NCI-H774 (cell line): ENCODE results near the gene UQCRQ.

Experiments used
- DNase-seq: peaks from one replicate; lab custom pipeline; 2025; lab: John Stamatoyannopoulos, UW

The UQCRQ gene

DNA sequence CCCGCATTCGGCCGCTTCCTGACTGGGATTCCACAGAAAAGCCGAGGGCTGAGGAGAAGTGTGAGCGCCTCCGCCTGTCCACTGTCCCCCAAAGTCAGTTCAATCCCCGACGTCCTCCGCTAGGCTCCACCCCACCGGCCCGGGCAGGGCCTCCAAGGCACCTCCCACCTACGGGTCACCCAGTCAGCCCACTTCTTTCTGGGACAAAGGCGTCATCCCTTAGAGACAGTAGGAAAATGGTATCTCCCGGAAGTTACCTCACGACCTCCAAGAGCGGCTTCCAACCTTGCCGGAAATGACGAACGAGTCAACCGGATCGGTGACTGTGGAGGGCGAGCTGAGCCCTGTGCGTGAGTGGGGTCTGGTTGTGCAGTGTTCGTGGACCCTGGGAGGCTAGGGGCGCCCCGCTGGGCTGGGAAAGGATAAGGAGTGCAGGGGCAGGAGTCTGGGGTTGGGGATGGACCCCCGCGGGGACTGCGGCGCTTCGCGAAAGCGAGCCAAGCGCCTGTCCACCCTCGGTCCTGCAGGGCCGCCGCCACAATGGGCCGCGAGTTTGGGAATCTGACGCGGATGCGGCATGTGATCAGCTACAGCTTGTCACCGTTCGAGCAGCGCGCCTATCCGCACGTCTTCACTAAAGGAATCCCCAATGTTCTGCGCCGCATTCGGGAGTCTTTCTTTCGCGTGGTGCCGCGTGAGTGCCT is at the start of gene UQCRQ, which contains the start of gene GDF9:
Gene UQCRQ, plus strand, starts transcription at position 301 of the 704 bp plus-strand sequence. Its CDS starts 240 bp downstream, at position 541.
Gene GDF9, minus strand, starts transcription at position 128 of the 704 bp plus-strand sequence. CDS start 1,936 bp downstream, outside the sequence.
- DNase-seq = peak; percentile 99

DNA sequence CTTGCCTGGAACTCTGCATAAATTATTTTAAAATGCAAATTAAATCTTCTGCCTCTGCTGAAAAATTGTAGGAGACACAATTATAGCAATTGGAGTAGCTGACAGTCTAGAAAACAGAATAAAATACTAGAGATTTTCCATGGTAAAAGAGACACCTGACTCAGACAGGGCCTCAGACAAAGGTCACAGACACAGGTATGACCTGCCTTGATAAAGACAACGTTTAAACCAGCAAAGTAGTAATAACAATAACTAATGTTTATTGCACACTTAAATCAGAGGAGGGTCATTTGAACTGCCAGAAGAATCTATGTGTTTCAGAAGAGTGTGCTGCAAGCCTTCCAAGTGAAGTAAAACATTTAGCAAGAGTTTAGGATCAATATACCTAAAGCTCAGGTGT is 49.4 kb upstream of the UQCRQ start:
- no peak for DNase-seq

DNA sequence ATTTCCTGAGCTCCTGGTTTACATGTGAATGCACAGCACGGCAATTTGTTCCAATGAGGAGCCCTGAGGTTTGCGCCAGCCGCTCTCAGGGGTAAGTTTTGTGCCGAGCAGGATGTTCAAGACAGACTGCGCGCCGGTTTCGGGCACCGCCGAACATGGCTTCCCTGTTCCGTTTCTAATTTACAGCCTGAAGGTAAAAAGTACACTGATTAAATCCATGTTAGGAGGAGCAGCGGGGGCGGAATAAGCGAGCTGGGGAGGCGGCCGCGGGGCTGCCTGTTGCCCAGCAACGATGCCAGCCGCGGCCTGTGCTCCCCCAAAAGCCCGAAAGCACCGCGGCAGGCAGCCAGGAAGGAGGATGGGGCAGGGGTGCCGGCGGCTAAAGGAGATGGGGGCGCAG is 47.0 kb upstream of the UQCRQ start:
- DNase-seq = no peak

DNA sequence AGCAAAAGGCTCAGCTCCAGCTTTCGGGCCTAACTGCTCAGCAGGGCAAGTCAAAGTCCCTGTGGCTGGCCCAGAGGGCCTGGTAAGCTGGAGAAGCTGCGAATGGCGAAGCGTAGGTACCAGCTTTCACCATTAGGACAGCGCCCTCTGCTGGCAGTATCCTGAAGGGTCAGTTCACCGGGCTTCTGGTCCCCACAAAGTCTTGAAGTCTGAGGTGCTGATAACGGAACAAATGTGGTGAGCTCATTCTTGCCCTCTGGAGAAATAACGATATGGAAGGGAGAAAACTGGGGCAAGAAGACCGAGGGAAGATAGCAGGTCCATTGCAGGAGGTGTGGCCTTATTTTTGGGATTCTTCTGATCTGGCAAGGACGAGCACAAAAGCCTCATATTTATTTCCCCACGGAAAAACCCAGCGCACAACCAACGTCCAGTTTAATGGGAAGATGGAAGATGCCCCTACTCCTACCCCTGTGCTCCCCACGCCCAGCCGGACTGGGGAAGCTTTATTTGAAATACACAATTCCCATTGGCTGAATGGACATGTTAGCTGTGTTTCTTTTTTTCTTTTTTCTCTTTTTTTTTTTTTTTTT is 46.2 kb upstream of the UQCRQ start:
- DNase-seq = peak; percentile 76

DNA sequence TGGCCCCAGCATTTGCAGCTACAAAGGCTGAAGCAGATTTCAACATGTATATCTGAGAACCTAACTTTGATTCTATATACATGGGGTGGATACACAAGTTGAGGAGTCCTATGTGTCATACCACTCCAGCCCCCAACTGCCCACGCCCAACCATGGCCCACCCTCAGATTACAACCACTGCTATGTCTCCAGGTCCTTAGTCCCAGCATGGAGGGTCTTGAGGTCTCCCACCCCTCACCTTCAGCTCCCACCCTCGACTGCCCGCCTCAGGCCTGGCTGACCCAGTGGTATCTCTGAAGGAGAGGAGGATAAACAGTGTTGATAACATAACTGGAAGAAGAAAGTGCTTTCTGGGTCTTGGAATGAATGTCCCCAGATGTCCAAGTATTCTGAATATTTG is 45.1 kb upstream of the UQCRQ start:
- DNase-seq = no peak

DNA sequence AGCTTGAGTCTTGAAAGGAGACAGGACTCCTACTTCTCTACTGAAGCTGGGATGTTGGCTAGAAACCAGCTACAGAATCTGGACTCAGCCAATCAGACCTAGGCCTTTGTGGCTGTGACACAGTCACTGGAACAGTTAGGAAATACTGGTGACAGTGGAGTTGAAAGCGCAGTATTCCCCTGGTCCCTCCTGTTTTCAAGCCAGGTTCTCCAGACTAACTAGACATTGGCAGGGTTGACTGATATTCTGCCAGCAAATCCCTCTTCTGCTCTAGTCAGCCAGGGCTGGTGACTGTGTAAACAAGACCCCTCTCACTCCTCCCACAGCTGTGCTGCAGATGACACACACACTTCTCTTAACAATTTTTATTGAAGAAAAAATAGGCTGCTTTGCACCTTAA is 44.7 kb upstream of the UQCRQ start:
- DNase-seq = no peak

DNA sequence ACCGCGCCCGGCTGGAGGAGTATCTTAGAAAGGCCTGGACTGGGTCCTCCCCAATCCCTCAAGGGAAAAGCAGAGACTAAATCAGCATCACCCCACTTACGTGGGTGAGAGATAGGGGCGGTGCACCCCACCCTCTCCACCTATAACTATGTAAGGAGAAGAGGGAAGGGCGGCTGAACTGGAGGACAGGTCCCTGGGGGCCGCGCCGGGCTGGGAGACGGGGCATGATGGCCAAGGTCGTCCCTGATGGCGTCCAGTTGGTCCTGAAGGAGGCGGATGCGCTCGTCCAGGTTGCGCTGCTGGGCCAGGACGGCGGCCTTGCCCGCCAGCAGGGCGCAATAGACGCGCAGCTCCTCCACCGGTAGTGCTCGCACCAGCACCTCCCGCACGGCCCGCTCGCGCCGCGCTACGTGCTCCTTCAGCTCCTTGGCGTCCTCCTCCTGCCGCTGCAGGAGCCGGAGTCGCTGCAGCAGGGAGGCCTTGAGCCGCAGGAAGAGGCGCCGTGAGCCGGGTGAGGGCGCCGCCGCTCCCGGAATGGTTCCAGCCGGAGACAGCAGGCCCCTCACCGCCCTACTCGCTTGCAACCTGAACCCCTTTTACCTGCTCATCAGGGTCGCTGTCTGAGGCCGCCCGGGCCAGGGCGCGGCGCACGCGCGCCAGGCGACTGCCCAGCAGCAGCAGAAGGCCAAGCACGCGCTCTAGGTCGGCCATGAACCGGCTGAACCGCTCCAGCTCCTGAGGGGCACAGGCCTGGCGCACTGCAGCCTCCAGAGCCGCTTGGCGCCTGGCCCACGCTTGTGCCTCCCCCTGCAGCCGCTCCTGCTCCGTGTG is 43.6 kb upstream of the UQCRQ start:
- no peak for DNase-seq

DNA sequence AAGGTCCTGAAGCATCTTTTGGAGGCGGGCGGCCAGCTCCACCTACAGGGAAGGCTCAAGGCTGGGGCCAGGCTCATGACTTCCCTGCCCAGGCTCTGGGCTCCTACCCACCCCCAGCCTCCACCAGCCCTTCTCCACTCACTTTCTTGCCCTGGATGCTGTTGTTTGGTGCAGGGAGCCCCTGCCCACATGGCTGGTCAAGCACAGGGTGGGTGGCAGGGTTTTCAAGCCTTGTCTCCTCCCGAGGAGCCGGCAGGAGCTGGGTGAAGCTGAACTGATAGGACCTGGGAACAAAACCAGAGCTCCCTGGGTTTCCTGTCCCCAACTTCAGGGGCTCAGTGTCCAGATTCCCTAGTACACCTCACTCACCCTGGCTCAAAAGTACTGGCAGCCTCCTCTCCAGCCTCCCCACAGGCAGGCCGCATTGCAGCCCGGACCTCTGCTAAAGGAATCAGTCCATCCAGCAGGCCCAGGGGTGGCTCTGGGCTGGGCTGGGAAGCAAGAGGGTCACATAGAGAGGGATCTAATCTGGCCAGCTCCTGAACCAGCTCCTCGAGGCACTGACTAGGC is 42.9 kb upstream of the UQCRQ start:
- DNase-seq = no peak

DNA sequence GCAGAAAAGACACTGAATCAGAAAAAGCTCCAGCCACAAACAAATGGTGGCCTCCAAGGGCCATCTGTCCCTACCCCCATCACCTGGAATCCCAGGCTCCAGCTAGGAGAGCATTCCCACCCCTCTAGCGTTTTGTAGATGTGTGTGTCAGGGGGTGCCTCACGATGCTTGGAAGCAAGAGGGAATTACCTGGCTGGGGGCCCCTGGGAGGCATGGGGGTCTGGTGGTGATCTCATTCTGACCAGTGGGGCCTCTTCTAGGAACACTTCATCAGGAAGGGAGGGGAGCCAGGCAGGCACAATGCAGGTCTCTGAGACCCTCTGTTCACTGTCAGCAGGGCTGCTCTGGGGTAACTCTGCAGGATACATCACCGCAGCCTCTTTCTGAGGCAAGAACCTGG is 42.0 kb upstream of the UQCRQ start:
- DNase-seq = no peak

DNA sequence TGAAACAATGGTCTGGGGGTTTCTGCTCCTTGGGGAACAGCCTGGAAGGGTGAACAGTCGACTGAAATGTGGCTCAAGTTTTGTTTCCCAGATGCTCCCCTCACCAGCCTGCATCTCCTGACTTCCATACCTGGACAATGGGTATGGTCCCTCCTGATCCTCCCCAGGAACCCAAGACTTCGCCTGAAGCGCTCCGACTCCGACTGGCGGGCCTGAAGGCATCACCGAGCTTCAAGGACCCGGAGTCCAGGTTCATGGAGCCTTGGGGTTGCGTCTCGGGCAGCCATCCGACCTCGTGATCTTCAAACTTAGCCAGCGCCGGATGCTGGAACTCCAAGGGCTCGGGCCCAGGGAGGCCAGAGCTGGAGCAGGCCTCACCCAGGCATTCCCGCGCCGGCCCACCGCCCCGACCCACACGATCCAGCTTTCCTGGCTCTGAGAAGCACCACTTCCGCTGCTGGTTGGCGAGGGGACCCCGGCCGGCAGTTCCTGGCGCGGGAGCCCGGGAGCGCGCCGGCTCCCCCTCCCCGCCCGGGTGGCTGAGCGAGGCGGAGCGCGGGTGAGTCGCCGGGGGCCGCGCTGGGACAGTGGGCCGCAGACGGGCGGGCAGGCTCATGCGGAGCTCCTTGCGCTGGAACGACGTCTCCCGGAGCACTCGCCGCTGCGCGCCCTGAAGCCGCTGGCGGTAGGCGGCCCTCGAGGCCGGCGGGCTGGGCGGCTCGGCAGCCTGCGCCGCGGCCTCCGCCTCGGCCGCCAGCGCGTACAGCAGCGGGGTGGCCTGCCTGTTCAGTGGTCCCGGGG is 41.2 kb upstream of the UQCRQ start:
- DNase-seq = no peak

DNA sequence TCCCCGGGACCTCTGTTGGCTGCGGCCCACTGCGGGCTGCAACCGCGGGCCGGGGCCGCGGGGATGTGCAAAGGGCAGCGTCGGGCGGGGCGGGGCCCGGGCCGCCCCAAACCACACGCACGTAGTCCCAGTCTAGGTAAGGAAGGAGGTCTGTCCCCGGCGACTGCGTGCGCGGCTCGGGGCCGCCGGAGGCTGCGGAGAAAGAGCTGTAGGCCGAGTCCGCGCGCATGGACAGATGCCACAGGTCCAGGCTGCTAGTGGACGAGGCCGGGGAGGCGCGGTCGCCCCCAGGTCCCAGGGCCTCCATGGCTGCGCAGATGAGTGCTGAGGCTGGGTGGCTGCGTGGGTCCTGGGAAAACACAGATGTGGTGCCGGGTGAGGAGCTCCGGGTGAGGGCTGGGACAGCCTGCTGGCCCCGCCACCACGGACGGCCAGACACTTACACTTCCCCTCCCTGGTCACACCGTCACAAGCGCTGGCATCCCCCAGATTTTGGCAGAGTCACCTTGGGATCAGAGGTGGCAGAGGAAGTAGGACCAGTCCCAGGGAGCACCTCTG is 40.5 kb upstream of the UQCRQ start:
- DNase-seq = no peak

DNA sequence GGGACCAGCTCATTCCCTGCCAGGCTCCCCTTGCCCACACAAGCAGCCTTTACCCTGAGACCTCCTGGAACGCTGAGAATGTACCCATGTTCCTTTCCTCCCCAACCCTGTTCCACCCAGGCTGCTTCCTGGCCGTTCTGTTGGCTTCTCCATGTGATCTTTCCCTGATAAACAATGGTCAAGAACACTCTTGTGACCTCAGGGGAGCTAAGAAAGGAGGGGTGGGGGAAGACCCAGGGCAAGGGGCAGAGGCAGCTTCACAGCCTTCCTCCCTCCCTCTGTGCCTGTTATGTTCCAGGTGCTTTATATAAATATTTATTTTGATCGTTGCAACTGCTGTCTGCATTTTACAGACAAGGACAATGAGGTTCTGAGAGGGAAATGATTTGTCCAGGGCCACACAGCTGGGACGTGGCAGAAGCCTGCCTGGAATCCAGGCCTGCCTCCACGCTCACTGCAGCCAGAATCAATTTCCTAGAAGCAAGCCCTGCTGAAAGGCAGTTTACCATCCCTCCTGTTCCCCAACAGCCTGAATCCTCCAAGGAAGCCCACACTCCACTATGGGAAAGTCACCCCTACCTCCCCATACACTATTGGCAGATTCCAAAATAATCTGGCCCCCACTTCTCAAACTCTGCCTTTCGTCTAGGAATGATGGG is 39.9 kb upstream of the UQCRQ start:
- DNase-seq = no peak

DNA sequence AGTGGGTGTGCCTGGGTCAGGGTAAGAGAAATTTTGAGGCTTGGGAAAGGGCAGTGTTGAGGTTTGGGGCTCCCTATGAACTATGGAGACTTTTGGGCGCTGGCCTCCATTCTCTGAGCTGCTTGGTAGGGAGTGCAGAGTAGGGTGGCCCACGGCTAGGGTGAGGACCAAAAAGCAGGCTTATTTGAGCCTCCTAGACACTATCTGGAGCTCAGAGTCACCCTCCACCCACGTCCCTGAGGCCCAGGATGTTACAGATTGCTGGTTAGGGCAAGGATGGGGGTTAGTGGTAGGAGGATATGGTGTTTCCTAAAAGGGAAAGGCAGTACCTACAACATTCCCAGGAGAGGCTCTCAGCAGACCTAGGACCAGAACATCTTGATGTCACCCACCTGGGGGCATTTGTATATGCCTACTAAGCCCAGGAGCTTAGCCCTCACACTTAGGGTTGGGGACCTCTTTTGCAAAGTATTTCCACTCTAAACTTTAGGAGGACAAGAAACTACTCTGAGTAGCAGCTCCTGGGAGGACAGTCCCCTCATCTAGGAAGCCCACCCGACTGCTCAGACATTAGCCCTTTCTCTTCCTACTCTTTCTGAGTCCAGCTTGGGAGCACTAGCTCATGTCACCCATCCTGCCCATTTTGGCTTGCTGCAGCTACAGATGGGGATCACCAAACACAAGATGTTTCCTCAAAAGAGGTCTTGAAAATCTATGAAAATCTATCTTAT is 38.3 kb upstream of the UQCRQ start:
- no peak for DNase-seq

DNA sequence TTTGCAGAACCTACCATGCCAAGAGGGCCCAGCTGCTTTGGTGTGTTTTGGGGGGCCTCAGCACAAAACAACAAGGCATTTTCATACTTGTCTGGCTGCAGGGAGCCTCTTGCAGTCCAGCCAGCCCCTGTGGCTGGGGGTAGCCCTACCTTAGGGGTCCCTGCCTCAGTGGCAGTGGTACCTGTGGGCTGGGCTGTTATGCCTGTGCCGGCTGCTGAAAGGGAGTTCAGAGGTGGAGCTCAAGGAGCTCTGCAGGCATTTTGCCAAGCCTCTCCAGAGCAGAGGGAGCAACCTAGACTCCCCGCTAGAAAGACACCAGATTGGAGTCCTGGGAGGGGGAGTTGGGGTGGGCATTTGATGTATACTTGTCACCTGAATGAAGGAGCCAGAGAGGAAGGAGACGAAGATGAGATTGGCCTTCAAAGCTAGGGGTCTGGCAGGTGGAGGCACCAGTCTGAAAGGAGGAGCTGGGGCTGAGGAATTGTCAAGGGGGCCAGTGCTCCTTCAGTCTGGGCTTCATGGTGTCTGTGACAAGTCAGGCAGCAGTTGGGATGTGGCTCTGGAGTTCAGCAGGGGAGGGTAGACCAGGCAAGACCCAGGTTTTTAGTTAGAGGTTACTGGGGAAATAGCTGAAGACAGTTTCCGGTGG is 37.5 kb upstream of the UQCRQ start:
- no peak for DNase-seq

DNA sequence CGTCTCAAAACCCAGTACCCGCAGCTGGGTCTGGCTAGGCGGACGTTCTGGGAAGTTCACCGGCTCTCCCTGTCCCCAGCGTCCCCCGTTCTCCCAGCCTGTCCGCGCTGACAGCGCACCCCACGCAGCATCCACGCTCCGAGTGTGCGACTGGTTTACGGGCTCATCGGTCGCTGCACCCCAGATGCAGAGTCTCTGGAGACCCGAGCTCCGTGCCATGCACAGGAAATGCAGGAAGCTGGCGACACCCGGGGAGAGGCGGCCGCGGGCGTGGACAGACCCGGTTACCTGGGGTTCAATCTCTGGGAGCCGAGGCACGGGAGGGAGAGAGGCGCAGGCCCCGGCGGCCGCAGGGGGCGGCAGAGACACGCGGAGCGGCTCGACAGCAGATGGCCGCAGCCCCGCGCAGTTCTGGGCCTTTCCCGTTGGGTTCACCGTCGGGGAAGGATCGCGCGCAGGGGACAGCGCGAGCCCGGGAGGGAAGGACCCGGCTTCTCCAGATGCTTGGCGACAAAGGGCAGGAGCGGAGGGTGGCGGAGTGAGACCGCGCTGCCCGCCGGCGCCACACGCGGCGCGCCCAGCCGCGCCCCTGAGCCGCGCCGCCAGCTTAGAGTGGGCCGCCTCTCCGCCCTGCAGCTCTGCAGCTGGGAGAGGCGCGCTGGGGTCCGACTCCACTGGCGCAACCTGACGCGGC is 36.6 kb upstream of the UQCRQ start:
- DNase-seq = peak; percentile 71

DNA sequence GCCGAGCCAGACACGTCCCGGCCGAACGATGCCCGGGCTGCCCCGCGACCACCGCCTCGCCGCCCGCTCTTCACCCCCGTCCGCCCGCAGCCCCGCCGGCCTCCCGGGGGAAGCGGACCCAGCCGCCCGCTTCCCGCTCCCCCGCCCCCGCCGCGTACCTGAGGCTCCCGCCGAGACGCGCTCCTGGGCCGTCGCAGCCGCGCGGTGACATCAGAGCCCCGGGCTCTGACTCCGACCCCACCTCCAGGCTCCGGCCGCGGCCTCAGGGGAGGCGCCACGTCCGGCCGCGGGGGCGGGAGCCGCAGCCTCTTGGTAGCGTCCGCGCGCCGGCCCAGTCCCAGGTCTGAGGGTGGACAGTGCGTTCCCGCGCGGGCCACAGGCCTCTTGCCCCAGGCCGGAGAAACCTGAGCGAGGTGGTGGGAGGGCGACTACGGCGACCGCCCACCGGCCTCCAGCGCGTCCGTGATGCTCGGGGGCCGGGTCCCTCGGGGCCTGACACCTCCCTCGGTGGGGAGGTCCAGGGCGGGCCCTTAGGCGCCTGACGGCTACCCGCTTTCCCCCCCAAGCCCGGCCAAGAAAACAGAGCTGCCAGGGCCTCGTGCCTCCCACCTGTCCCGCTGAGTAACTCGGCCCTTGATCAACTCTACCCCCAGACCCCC is 35.9 kb upstream of the UQCRQ start, which contains the start of gene SHROOM1:
Gene SHROOM1, minus strand, starts transcription at position 212 of the 659 bp plus-strand sequence. CDS start 4,507 bp downstream, outside the sequence.
- DNase-seq = peak; percentile 79

DNA sequence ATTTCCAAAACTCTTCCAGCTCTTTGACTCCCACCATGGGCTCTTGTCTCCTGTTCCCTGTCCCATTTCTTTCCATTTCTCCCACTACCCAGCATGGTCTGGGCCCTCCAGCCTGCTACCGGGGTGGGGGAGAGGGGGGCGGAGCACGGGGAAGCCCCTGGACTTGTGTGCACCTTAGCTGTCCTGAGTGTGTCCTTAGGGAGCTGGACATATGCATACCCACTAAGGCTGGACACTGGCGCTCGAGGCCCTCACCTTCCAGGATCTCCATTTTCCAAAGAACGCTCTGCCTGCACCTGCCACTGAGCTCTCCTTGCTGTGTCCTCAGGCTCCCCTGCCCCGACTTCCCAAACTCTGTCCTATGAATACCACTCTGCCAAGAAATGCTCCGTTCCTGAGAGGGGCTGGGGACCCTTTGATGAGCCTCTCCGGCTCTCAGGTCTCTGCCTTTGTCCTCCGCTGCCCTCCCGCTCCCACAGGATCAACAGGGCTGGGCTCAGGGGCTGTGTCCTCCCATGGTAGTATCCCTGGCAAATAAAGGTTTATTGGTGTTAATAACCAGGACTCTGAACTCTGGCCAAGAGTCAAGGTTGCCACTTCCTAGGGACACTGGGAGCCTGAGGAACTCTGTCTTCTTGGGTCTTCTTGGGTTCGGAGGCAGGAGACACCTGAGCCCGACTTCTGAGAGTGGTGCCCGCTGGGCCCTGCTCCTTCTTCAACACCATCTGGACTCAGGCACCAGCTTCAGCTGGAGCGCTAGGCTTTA is 35.2 kb upstream of the UQCRQ start:
- DNase-seq = no peak

DNA sequence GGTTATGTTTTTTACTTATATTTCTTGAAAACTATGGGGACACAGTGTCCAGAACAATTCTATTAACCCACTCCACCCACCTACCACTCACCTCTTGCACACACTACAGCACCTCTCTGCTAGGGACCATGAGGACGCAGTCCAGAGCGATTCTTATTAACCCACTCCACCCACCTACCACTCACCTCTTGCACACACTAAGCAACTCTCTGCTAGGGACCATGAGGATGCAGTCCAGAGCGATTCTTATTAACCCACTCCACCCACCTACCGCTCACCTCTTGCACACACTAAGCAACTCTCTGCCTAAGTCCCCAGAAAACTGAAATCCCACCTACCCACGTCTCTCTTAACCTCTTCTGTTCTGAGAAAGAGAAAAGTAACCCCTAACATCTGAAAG is 33.8 kb upstream of the UQCRQ start:
- DNase-seq = no peak
